SU-DHL-6 (cell line): Measurements from ENCODE around the gene CGREF1.

Experiments used
- CTCF ChIP-seq: fragments of 200-600 bp; sonication (generic); IDR thresholded peaks from one replicate; pipeline ENCODE4 v1.5.1; 2017; ENCODE audit warnings: antibody characterized with exemption, mild to moderate bottlenecking, low read length, moderate library complexity; ENCODE audit not compliant: insufficient read depth, poor library complexity, severe bottlenecking
- EZH2phosphoT487 ChIP-seq: fragments of 200-600 bp; sonication (generic), shearing (Covaris generic); conservative IDR thresholded peaks from 2 replicates; pipeline ENCODE4 v1.6.1; 2018; ENCODE audit warnings: mild to moderate bottlenecking, antibody characterized with exemption, low read length, moderate library complexity, mixed read lengths

GRCh38 chr2:27133195-27133875 is 14.4 kb upstream of the CGREF1 start:
- TF ChIP-seq CTCF (no peak), EZH2phosphoT487 (no peak)
